Stimulated activated CD4-positive, alpha-beta T cell treated with anti-CD3 and anti-CD28 coated beads, Interleukin-1b, Interleukin-23, amount 100 ng/mL, for 1 hour (primary cell): ENCODE measurements around the gene TMEM204.

Experiments used
- DNase-seq, 2 donors: peaks; one replicate each; pipeline ENCODE4 v3.0.0-alpha.2; 2020; ENCODE audit warnings: low read depth in 2 of 2

Gene TMEM204

GRCh38 chr16:1533443-1533951 lies at the start of gene TMEM204:
TMEM204 (plus strand) TSS chr16:1533666; CDS start chr16:1534276, 610 bp downstream.
- no peak for DNase-seq

- no peak for DNase-seq
Measured at GRCh38 chr16:1485847-1486496, 47.5 kb upstream of the TMEM204 start.

- DNase-seq: no peak
Measured at GRCh38 chr16:1486551-1487390, 46.7 kb upstream of the TMEM204 start.

- no peak for DNase-seq
Measured at GRCh38 chr16:1487395-1488053, 45.9 kb upstream of the TMEM204 start.

GRCh38 chr16:1488054-1488601 lies 45.3 kb upstream of the TMEM204 start:
- DNase-seq: no peak

- DNase-seq: no peak
Measured at GRCh38 chr16:1488619-1489018, 44.8 kb upstream of the TMEM204 start, which contains the start of gene PTX4. PTX4 (minus strand) TSS chr16:1488944; CDS start chr16:1488909, 35 bp downstream.

GRCh38 chr16:1489077-1489476 lies 44.4 kb upstream of the TMEM204 start:
- no peak for DNase-seq

- DNase-seq: no peak
Measured at GRCh38 chr16:1491327-1491726, 42.1 kb upstream of the TMEM204 start.

GRCh38 chr16:1492082-1492922 lies 41.2 kb upstream of the TMEM204 start:
- no peak for DNase-seq

- DNase-seq: peak; percentile 72 to 87
Measured at GRCh38 chr16:1492923-1493745, 40.3 kb upstream of the TMEM204 start, which contains the start of gene TELO2. TELO2 (plus strand) TSS chr16:1493360; CDS start chr16:1494282, 922 bp downstream.

- DNase-seq: no peak
Measured at GRCh38 chr16:1493746-1494094, 39.7 kb upstream of the TMEM204 start.

GRCh38 chr16:1494129-1494640 lies 39.3 kb upstream of the TMEM204 start:
- DNase-seq: no peak

- DNase-seq: no peak
Measured at GRCh38 chr16:1494711-1495110, 38.8 kb upstream of the TMEM204 start.

GRCh38 chr16:1495211-1495888 lies 38.1 kb upstream of the TMEM204 start:
- no peak for DNase-seq

- no peak for DNase-seq
Measured at GRCh38 chr16:1495889-1496262, 37.6 kb upstream of the TMEM204 start.

GRCh38 chr16:1496464-1496863 lies 37.0 kb upstream of the TMEM204 start:
- no peak for DNase-seq

- DNase-seq: no peak
Measured at GRCh38 chr16:1497014-1497598, 36.4 kb upstream of the TMEM204 start.

- no peak for DNase-seq
Measured at GRCh38 chr16:1498899-1499676, 34.4 kb upstream of the TMEM204 start.
